NCI-H69 (cell line): Measurements from ENCODE around the gene FRMD5.
A peak's percentile ranks its signal among the peaks of the same experiment; 100 is the strongest.

ENCODE experiments used
- DNase-seq: peaks from one replicate; lab custom pipeline; 2025; lab: John Stamatoyannopoulos, UW

Gene FRMD5

GRCh38 chr15:44093836-44094235 lies 101.2 kb downstream of the FRMD5 start:
- no peak for DNase-seq

DNA sequence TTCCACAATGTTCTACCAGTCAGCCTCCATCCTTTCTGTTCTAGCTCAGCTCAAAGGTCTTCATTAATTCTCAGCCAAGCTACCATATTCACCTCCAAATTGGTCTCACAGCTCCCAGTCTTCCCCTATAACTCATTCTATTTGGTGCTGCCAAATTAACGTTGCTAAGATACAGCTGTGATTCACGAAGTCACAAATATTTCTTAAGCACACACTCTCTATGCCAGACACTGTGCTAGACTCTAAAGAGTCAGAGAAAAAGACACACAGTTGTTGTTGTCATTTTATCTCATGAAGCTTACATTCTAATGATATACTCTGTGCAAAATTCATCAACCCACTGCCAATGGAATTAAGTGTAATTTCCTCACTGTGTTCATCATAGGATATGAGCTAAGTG lies 102.8 kb downstream of the FRMD5 start:
- peak; percentile 35 for DNase-seq

DNA sequence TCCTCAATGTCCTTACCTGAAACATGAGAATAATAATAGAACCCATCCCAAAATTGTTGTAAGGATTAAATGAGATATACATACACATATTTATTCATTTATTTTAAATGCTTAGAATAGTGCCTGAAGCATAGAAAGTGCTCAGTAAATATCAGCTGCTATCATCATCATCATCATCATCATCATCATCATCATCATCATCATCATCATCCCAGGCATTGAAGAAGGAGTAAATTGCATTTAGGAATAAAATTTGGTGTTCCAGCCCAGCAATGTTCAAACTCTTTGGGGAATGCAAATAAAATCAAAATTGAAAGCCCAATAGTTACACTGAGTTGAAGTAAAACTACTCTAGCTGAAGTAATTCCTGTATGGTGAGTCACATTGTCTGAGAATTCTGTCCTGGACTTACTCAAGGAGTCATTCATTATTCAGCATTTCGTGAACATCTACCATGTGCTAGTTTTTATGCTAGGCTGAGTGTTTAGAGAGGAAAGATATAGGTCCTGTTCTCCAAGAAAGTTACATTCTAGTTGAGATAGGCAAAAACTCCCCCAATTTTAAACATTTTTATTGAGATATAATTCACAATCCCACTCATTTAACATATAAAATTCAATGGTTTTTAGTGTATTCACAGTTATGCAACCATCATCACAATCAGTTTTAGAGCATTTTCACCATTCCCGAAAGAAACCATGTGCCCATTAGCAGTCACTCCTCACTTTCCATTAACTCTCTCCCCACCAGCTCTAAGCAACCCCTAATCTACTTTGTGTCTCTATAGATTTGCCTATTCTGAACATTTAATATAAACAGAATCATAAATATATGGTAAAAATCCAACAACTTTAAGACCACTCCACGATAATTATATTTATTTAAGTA lies 107.2 kb downstream of the FRMD5 start:
- no peak for DNase-seq

- DNase-seq, result no peak
These were observed 110.3 kb downstream of the FRMD5 start for GRCh38 chr15:44084770-44085169.

DNA sequence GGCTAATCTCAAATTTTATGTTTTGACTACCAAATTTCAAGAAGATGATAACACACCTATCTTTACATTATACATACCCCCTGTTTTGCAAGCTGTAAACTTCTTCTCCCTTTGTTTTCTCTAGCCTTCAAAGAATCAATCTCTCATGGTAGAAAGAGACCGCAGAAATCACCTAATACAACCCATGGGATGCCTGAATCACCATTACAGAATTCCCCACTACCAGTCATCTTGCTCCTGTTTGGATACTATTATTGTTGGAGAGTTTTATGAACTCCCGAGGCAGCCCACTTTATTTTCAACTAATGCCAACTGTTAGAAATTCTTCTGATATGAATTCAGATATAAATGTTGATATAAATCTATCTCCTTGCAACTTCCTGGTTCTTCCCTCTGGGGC lies 110.9 kb downstream of the FRMD5 start:
- DNase-seq, result no peak

DNA sequence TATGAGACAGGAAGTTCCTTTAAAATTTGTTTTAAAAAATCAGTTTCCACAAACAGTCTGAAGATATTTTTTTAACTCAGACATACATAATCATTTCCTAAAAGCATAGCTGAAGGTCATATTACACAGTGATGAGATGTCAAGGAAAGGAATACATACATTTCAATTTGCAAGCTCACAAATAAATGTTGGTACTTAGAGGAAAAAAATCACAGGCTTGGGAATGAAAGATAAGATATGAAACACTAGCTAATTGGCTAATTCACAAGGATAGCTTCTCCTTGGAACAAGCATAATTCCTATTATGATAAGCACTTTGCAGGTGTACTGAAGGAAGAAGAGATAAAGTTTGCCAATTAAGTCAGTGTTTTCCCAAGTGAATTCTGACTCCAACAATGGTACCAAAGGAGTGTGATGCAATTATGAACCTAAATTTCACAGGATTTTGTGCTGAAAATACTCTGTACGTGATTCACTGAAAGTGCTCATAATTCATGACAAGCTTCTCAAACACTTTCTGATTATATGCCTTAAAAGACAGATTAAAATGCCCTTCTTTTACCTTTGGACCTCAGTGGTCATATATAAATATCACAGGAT lies 112.4 kb downstream of the FRMD5 start:
- peak; percentile 43 for DNase-seq

GRCh38 chr15:44081026-44082013 lies 113.8 kb downstream of the FRMD5 start:
- no peak for DNase-seq

DNA sequence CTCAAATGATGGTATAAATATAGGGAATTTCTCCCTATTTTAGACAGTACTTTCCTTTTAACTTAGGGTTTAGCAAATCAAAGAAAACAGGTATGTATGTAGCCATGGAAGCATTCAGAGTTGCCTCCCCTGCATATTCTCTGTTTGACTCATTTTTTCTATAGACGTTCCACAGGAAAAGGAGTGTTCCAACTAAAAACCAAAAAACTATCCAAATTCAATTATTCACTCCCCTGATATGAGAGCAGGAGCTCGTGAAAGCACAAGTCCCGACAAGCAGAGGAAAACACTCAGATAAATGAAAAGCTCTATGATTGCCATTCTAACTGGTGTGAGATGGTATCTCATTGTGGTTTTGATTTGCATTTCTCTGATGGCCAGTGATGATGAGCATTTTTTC lies 119.5 kb downstream of the FRMD5 start:
- no peak for DNase-seq

DNA sequence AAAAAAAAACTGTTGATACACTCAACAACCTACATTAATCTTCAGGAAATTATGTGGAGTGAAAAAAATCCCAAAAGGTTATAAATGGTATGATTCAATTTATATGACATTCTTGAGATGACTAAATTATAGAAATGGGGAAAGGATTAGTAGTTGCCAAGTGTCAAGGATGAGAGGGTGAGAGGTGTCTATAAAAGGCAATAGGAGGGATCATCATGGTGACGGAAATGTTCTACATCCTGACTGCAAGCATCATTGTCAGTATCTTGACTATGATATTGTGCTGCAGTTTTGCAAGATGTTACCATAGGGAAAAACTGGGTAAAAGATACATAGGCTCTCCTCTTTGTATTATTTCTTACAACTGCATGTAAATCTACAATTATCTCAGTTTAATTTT lies 125.6 kb downstream of the FRMD5 start:
- no peak for DNase-seq

DNA sequence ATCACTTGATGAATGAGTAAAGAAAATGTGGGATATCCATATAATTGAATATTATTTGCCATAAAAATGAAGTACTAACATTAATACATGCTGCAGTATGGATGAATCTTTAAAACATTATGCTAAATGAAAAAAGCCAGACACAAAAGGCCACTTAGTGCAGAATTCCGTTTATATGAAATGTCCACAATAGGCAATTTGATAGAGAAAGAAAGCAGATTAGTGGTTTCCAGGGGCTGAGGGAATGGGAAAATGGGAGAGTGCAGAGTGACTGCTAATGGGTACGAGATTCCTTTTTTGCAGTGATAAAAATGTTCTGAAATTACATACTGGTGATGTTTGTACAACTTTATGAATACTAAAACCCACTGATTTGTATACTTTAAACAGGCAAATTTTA lies 126.7 kb downstream of the FRMD5 start:
- DNase-seq, result no peak

DNA sequence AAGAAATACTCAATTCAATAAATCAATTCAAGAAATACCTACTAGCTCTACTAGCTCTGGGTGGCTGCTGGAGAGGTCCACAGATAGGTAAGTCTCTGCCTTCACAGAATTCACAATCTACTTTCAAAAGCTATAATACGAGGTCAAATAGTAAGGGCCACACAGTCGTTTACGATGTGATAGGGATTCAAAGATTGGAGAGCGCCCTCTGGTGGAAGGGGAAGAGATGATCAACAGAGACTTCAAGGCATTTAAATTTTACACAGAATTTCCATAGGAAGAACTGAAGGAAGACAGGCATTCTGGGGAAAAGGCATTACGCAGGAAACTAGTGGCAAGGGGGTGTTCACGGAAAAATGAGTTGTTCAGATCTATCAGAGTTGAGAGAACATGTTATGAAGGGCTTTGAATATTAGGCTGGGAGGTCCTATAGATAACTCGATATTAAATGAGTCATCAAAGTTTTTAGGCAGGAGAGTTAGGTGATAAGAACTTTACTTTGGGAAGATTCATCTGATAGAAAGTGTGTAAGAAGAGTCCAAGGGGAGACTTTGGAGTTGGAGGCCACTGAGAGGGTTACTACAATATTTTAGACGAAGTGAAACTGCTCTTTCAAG lies 128.8 kb downstream of the FRMD5 start:
- peak; percentile 89 for DNase-seq

GRCh38 chr15:44064706-44065105 lies 130.4 kb downstream of the FRMD5 start:
- DNase-seq, result no peak

GRCh38 chr15:44058126-44058525 lies 136.9 kb downstream of the FRMD5 start:
- DNase-seq, result no peak

DNA sequence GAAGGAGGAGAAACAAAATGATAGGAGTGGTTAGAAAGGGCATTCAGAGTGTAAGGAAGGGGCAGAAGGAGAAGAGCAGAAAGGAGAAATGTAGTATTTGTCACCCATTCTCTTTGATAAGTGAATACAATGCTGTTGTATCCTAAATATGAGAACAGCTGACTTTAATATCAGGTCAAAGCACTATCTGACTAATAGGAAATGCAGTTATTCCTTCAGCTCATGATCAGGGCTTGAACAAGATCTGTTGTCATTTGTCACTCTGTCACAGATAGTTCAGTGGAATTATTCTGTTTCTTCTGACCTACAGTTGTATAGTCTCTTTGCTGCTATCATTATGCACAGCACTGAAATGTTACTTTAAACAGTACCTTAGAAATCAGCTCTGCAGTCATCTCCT lies 149.4 kb downstream of the FRMD5 start:
- no peak for DNase-seq

DNA sequence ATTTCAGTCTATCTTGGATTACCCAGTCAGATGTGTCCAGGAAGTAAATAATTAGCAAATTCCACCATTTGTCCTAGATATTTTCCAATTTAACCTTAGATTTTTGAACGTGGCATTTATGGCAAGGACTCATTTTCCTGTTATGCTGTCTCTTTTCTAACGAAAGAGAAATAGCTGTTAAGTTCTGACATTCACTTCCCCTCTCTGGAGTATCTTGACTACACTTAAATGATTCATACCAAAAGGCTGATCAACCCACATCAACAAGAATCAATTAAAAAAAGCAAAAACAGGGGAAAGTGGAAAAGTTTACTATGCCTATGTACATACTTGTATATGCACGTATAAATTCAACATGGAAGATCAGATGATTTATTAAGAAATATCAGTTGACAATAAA lies 149.9 kb downstream of the FRMD5 start:
- no peak for DNase-seq

DNA sequence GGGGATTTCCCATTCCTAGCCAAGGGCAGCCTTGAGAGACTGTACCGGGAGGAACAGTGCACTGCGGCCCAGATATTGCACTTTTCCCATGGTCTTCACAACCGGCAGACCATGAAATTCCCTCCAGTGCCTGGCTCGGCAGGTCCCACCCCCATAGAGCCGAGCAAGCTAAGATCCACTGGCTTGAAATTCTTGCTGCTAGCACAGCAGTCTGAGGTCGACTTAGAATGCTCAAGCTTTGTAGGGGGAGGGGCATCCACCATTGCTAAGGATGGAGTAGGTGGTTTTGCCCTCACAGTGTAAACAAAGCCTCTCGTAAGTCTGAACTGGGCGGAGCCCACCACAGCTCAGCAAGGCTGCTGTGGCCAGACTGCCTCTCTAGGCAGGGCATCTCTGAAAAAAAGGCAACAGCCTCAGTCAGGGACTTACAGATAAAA lies 156.3 kb downstream of the FRMD5 start:
- DNase-seq, result peak; percentile 25

DNA sequence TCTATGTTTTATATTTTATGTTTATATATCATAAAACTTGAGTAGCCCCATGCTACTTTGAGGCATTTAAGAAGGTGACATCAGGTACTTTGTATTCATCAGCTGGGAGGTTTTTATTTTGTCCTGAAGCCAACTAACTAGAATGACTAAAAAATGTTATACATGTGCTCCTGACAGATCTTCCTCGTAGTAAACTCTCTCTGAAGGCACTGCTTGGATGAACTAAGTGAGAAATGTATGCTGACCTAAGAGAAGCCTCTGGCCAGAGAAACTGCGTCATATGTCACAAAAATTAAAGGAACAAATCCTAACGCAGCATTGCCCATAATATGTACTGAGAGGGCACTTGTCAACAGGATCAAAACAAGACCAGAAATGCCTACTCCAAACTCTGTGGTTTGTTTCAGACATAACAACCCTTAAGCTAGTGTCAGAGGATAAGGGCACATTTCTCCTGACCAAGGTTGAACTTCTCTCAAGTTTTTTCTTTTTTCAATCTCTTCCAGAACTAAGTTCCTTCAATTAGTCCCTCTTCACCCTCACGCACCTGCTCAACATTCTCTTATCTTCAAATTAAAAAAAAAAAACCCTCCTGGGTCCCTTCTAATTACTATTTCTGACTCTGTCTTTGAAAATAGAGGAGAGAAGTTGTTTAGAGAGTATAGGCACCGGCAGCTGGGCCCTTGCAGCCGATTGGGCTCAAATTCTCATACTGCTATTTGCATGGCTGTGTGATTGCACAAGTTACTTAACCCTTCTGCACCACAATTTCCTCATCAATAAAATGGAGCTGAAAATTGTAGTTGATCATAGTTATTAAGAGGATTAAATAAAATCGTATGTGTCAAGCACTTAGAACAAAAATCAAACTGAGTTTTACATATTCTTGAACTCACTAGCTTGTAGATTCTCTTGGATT lies 159.0 kb downstream of the FRMD5 start:
- no peak for DNase-seq

GRCh38 chr15:44034933-44035624 lies 160.0 kb downstream of the FRMD5 start:
- no peak for DNase-seq

- no peak for DNase-seq
These were observed 160.7 kb downstream of the FRMD5 start for GRCh38 chr15:44034334-44034733.

GRCh38 chr15:44033894-44034293 lies 161.2 kb downstream of the FRMD5 start:
- DNase-seq, result peak; percentile 40
